Embryonic facial prominence (tissue), 1 donor: ENCODE measurements around the gene ORC5.
"Not testable (repeated sequence)": the region's sequence is repeated elsewhere in the genome, so short reads cannot be mapped to it uniquely, and the experiment has no call there.

Experiments used
- DNase-seq: peaks from one replicate; pipeline ENCODE4 v3.0.0-alpha.2; 2016; ENCODE audit errors: extremely low spot score

The ORC5 gene

GRCh38 chr7:104192434-104192833, 15.4 kb downstream of the ORC5 start:
- no peak for DNase-seq

GRCh38 chr7:104185346-104185745, 22.5 kb downstream of the ORC5 start:
- no peak for DNase-seq

- no peak for DNase-seq
These were observed 28.6 kb downstream of the ORC5 start for GRCh38 chr7:104179178-104179577.

GRCh38 chr7:104177565-104178083, 30.2 kb downstream of the ORC5 start:
- not testable (repeated sequence) for DNase-seq

- DNase-seq = no peak
These were observed 31.5 kb downstream of the ORC5 start for GRCh38 chr7:104176332-104176731.

GRCh38 chr7:104175361-104175984, 32.3 kb downstream of the ORC5 start:
- DNase-seq = no peak

- no peak for DNase-seq
These were observed 33.0 kb downstream of the ORC5 start for GRCh38 chr7:104174798-104175197.

GRCh38 chr7:104162081-104162480, 45.7 kb downstream of the ORC5 start:
- DNase-seq = no peak

GRCh38 chr7:104161244-104161643, 46.6 kb downstream of the ORC5 start:
- DNase-seq = no peak

- DNase-seq = peak; percentile 11
These were observed 47.4 kb downstream of the ORC5 start for GRCh38 chr7:104160375-104160774.

GRCh38 chr7:104156842-104157277, 51.0 kb downstream of the ORC5 start:
- DNase-seq = no peak

GRCh38 chr7:104153287-104153686, 54.5 kb downstream of the ORC5 start:
- no peak for DNase-seq

- DNase-seq = no peak
These were observed 55.3 kb downstream of the ORC5 start for GRCh38 chr7:104152468-104152867.

- no peak for DNase-seq
These were observed 57.3 kb downstream of the ORC5 start for GRCh38 chr7:104150470-104150869.

- no peak for DNase-seq
These were observed 58.0 kb downstream of the ORC5 start for GRCh38 chr7:104149822-104150221.

GRCh38 chr7:104142147-104142546, 65.7 kb downstream of the ORC5 start:
- no peak for DNase-seq

- DNase-seq = no peak
These were observed 69.8 kb downstream of the ORC5 start for GRCh38 chr7:104137971-104138370.

GRCh38 chr7:104137511-104137910, 70.3 kb downstream of the ORC5 start:
- DNase-seq = no peak

GRCh38 chr7:104136981-104137380, 70.8 kb downstream of the ORC5 start:
- no peak for DNase-seq

- DNase-seq = no peak
These were observed 71.3 kb downstream of the ORC5 start for GRCh38 chr7:104136561-104136960.

GRCh38 chr7:104135760-104136558, 71.9 kb downstream of the ORC5 start:
- DNase-seq = no peak

GRCh38 chr7:104133238-104133637, 74.6 kb downstream of the ORC5 start:
- no peak for DNase-seq

- DNase-seq = no peak
These were observed 77.1 kb downstream of the ORC5 start for GRCh38 chr7:104130726-104131125.
